Esophagus (tissue), 2 donors: ENCODE measurements around the gene UGT2B15. TPM values are rescaled to one million over a fixed set of nuclear protein-coding genes. Genes with fewer than 3 reads are reported as not detected.
"Not testable (repeated sequence)": the region's sequence is repeated elsewhere in the genome, so short reads cannot be mapped to it uniquely, and the experiment has no call there.

Source experiments
- H3K27ac ChIP-seq, 2 donors: one replicate each; pipeline ENCODE4 v1.5.1; 2013; ENCODE audit warnings: low read depth in 2 of 2, mild to moderate bottlenecking in 2 of 2, inconsistent platforms in 1 of 2, low read length in 1 of 2, moderate library complexity in 1 of 2
- H3K27me3 ChIP-seq, 2 donors: one replicate each; pipeline ENCODE4 v1.6.1; 2013; ENCODE audit warnings: low read length in 2 of 2, control low read depth in 1 of 2, mild to moderate bottlenecking in 1 of 2; ENCODE audit not compliant: insufficient read depth in 2 of 2, control insufficient read depth in 1 of 2
- H3K36me3 ChIP-seq, 2 donors: one replicate each; pipeline ENCODE4 v1.6.1; 2013; ENCODE audit warnings: low read length in 1 of 2; ENCODE audit not compliant: control insufficient read depth in 2 of 2, insufficient read depth in 2 of 2
- H3K4me1 ChIP-seq, 2 donors: one replicate each; pipeline ENCODE4 v1.6.1; 2013; ENCODE audit warnings: low read length in 1 of 2; ENCODE audit not compliant: control insufficient read depth in 2 of 2, insufficient read depth in 2 of 2
- H3K4me3 ChIP-seq, 2 donors: one replicate each; pipeline ENCODE4 v1.5.1; 2013; ENCODE audit warnings: low read length in 2 of 2, mild to moderate bottlenecking in 2 of 2, low read depth in 1 of 2, moderate library complexity in 1 of 2
- H3K9me3 ChIP-seq, 2 donors: one replicate each; pipeline ENCODE4 v1.6.1; 2013; ENCODE audit warnings: mild to moderate bottlenecking in 2 of 2, low read depth in 1 of 2, low read length in 1 of 2, moderate library complexity in 1 of 2; ENCODE audit not compliant: control insufficient read depth in 2 of 2, insufficient read depth in 1 of 2
- WGBS, 2 donors: extraction: QIAGEN DNeasy Blood & Tissue Kit; methylation state at CpG; one replicate each; pipeline ENCODE4 v1.1.7; 2013; 5-methylcytosine and 5-hydroxymethylcytosine counted together
- polyA plus RNA-seq, 2 donors: library from polyadenylated mRNA; stranded (reverse); fragments of 200-250 nt; gene quantifications; one replicate each; pipeline ENCODE4 v1.2.3, GENCODE V29; 2013
- donor health status: healthy with polysubstance abuse.
- donor health status: Bipolar disorder and iron deficiency.

Gene UGT2B15
- polyA plus RNA-seq, 2 donors, result 0.06 TPM; not detected in 1

GRCh38 chr4:68657022-68657594 lies 13.3 kb downstream of the UGT2B15 start:
- not testable (repeated sequence) for H3K27ac ChIP-seq

DNA sequence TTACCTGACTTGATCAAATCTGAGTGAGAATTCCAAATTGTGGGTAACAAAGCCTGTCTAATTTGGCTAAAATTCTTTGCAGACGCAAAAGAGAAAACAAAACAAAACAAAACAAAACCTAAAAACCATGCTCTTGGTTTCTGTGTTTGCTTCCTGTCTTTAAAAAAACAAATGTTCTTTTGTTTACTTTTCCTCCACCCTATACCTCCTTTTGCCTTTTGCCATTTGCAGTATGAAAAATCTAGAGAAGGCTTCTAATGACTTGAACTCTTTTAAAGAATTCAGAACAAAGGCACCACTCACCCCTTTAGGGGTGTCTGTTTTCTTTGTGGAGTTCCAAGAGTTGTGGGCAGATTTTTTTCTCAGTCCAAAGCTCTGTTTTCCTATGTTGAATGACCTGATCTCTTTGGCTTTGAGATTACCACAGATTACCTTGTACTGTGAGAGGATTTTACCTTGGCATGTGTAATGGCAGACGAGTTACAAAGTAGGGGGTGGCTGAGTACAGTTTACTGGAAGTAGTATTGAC lies 13.9 kb downstream of the UGT2B15 start:
- not testable (repeated sequence) for H3K27ac ChIP-seq
- WGBS, 2 donors, result 57 to 65% methylated on average over 2 of the region's 2 CpGs

More at GRCh38 chr4:68657022-68657594, 13.3 kb downstream of the UGT2B15 start:
- not testable (repeated sequence) for H3K4me3 ChIP-seq, H3K27me3 ChIP-seq, H3K9me3 ChIP-seq, H3K4me1 ChIP-seq, H3K36me3 ChIP-seq

DNA sequence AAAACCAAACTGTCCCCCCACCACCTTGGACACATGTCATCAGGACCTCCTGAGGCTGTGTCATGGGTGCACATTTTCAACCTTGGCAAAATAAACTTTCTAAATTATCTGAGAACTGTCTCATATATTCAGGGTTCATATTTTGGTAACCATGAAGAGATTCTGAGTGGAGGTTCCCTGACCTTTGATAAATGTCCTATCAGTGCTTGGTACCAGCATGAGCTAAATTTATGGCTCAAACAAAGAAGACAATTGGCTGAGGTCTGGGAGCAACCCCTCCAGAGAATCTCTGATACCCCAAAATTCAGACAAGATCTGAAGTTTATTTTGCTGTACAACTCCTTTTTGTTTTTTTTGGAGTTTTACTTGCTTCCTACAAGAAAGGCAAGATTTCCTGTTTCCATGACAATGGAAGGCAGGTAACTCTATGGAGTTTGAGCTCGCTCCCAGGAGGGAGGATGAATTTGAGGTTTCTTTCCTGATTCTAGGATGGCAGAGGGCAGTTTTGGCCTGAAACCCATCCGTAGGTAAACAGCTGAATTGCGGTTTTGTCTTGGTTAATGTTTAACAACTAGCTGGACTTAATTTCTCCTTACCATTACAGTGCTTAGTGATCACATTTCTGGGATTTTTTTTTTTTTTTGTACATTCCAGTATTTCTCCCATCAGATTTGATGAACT lies 14.5 kb downstream of the UGT2B15 start:
- Histone ChIP-seq H3K9me3 (no peaks in the 10 kb centered on the region), H3K27me3 (no peaks in the 10 kb centered on the region), H3K4me3 (no peak overlapping the region), H3K36me3 (no peaks in the 10 kb centered on the region), H3K4me1 (no peaks in the 10 kb centered on the region), H3K27ac (no peak overlapping the region)
- 49 to 88% methylated on average over 3 of the region's 3 CpGs for WGBS, 2 donors

More for the DNA sequence above, 13.9 kb downstream of the UGT2B15 start:
- not testable (repeated sequence) for H3K4me3 ChIP-seq, H3K9me3 ChIP-seq, H3K27me3 ChIP-seq, H3K4me1 ChIP-seq, H3K36me3 ChIP-seq

- Histone ChIP-seq H3K9me3 (no peaks in the 10 kb centered on the region), H3K27ac (no peak overlapping the region), H3K4me1 (no peaks in the 10 kb centered on the region), H3K36me3 (no peaks in the 10 kb centered on the region), H3K27me3 (no peaks in the 10 kb centered on the region), H3K4me3 (no peak overlapping the region)
- 44 to 55% methylated on average over 5 of the region's 5 CpGs for WGBS, 2 donors
These were observed 15.3 kb downstream of the UGT2B15 start for GRCh38 chr4:68654946-68655721.

GRCh38 chr4:68651932-68652331 lies 18.5 kb downstream of the UGT2B15 start:
- no peaks in the 10 kb centered on the region for H3K27me3 ChIP-seq
- H3K4me3 ChIP-seq, result no peak overlapping the region
- H3K27ac ChIP-seq, result no peak overlapping the region
- no peaks in the 10 kb centered on the region for H3K36me3 ChIP-seq
- no peaks in the 10 kb centered on the region for H3K9me3 ChIP-seq
- 47 to 53% methylated on average over 1 of the region's 1 CpG for WGBS, 2 donors
- H3K4me1 ChIP-seq, result no peaks in the 10 kb centered on the region

DNA sequence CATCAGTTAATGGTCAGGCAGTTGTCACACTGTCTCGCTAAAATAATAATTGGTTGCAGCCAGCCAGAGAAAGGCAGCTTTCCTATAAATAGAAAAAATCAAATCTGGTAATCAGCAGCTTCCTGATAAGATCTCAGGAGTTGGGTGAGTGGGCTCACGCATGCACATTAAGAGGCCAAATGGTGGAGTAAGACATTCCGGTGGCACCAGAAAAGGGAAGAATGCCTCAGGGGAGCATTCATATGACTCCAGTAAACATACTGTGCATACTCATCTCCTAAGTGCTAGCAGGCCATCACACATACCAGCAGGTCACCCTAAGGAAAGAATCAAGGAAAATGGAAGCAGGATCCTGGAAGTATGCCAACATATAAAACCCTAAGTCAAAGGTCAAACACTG lies 40.1 kb downstream of the UGT2B15 start:
- no peaks in the 10 kb centered on the region for H3K27me3 ChIP-seq
- no peak overlapping the region for H3K4me3 ChIP-seq
- no peaks in the 10 kb centered on the region for H3K36me3 ChIP-seq
- no peaks in the 10 kb centered on the region for H3K9me3 ChIP-seq
- no peak overlapping the region for H3K27ac ChIP-seq
- whole genome bisulfite sequencing, 2 donors, result 84 to 88% methylated on average over 3 of the region's 3 CpGs
- H3K4me1 ChIP-seq, result no peaks in the 10 kb centered on the region

- H3K27ac ChIP-seq, H3K4me1 ChIP-seq: not testable (repeated sequence)
- WGBS, 2 donors, result 82% methylated on average over 2 of the region's 2 CpGs; no CpG with 5 or more reads in 1 of the 2 donors
These were observed 47.7 kb downstream of the UGT2B15 start for GRCh38 chr4:68622731-68623130.

DNA sequence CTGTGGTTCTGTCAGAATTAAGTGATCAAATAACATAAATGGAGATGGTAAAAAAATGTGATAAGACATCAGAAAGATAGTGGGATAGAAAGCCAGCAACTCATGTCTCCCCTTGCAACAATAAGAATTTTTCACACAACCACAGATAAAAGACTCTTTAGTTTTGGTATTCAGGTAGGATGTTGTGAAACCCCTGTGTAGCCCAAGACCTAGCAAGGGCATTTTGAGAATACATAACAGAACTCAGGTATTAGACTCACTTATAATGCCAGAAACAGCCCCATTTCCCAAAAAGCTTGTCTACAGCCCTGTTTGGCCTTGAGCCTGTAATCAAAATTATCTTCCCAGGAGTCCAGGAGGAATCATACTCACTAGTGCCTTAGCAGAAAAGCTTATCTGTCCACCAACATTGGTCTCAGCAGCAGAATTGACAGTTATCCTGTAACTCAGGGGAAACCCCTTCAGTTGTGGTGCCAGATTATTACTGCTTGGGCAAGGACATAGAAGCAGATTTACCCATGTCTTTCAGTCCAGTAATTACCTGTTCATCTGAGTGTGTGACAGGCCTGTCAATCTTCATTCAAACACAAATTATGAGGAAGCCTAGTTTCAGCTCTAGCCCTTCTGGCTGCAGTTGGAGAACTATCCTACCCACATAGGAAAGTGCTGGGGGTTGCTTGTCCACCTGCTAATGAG lies 53.3 kb downstream of the UGT2B15 start:
- Histone ChIP-seq H3K36me3 (no peaks in the 10 kb centered on the region), H3K4me3 (no peak overlapping the region), H3K4me1 (no peaks in the 10 kb centered on the region), H3K27me3 (no peaks in the 10 kb centered on the region), H3K27ac (no peak overlapping the region), H3K9me3 (no peaks in the 10 kb centered on the region)

More at GRCh38 chr4:68622731-68623130, 47.7 kb downstream of the UGT2B15 start:
- H3K36me3 ChIP-seq, H3K9me3 ChIP-seq, H3K4me3 ChIP-seq, H3K27me3 ChIP-seq: not testable (repeated sequence)

GRCh38 chr4:68615699-68616422 lies 54.6 kb downstream of the UGT2B15 start:
- Histone ChIP-seq H3K27me3 (no peaks in the 10 kb centered on the region), H3K27ac (no peak overlapping the region), H3K36me3 (no peaks in the 10 kb centered on the region), H3K4me1 (no peaks in the 10 kb centered on the region), H3K9me3 (no peaks in the 10 kb centered on the region), H3K4me3 (no peak overlapping the region)
- 90% methylated on average over 11 of the region's 11 CpGs; no CpG with 5 or more reads in 1 of the 2 donors for WGBS, 2 donors
